ENCODE measurements around the gene NUP62. TPM values are rescaled to one million over a fixed set of nuclear protein-coding genes. Genes with fewer than 3 reads are reported as not detected.
"Not testable (repeated sequence)": the region's sequence is repeated elsewhere in the genome, so short reads cannot be mapped to it uniquely, and the experiment has no call there.

Gene NUP62
- total RNA-seq, 2 experiments from 2014 or later, result 160 to 171 TPM

DNA sequence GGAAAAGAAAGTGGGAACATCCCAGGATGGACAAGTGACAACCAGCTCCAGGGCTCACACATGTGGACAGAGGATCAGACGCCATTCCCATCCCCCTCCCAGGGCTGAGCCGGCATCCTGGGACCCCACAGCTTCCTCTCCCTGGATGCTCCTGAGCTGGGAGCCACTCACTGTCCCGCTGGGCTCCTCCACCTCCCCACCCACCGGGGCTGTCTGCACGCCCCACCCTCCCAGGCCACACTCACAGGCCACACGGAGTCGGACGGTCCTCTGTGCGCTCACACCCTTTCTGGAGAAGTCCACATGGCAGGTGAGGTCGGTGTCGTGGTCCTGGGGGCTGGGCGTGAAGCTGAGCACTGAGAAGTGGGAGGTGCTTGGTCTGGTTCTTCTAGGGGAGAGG, 30.6 kb upstream of the NUP62 start:
- intact Hi-C loops (cut with micrococcal nuclease); H3K4me1 Mint-ChIP-seq (ENCODE audit: low read depth); H3K4me3 Mint-ChIP-seq; CTCF ChIA-PET; DNase-seq; H3K27ac Mint-ChIP-seq; H3K27me3 Mint-ChIP-seq; POLR2A ChIA-PET; H3K36me3 Mint-ChIP-seq; H3K9me3 Mint-ChIP-seq: not testable (repeated sequence)

DNA sequence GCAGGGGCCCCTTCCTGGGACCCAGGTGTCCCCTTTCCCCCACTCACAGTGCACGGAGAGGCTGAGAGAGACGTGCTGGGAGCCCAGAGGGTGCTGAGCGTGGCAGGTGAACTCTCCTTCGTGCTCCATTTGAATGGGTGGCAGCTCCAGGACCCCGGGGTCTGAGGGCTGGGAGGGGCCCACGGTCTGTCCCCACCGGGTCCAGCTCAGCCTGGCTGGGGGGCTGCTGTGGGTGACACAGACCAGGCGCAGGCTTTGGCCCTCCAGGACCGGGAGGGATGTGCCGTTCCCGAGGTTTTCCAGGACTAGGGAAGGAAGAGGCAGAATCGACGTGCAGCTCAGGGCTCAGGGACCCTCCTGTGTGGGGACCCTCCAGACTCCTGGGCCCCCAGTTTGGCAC, 29.3 kb upstream of the NUP62 start:
- peaks cover 12% of the 10 kb centered on the region for H3K27me3 Mint-ChIP-seq
- DNase-seq; CTCF ChIA-PET; H3K27ac Mint-ChIP-seq; H3K4me3 Mint-ChIP-seq; intact Hi-C loops (cut with micrococcal nuclease); H3K4me1 Mint-ChIP-seq (ENCODE audit: low read depth); H3K36me3 Mint-ChIP-seq; H3K9me3 Mint-ChIP-seq; POLR2A ChIA-PET: not testable (repeated sequence)

DNA sequence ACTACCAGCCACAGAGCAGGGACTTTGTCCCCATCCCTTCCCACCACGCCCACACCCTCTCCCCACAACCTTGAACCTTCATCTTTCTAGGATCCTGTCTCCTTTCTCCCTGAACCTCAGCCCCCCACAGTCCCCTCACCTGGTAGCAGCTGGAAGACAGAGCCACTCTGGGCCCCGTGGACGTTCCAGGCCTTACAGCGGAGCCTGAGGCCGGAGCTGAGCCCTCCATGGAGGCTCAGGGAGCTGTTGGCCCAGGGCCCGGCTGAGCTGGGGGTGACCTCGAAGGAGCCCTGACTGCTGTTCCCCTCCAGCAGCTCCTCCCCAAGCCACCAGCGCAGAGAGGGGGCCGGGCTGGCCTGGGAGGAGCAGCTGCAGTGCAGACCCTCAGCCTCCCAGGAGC, 28.8 kb upstream of the NUP62 start:
- CTCF ChIA-PET; H3K36me3 Mint-ChIP-seq; DNase-seq; H3K4me3 Mint-ChIP-seq; H3K4me1 Mint-ChIP-seq (ENCODE audit: low read depth); intact Hi-C loops (cut with micrococcal nuclease); H3K27ac Mint-ChIP-seq; H3K9me3 Mint-ChIP-seq: not testable (repeated sequence)
- H3K27me3 Mint-ChIP-seq, result peaks cover 13% of the 10 kb centered on the region
- POLR2A ChIA-PET, result interaction anchor here (0.6 kb wide), 1 partner anchor 88 kb away, joined by 3 read pairs; no protein-coding TSS in a partner anchor

DNA sequence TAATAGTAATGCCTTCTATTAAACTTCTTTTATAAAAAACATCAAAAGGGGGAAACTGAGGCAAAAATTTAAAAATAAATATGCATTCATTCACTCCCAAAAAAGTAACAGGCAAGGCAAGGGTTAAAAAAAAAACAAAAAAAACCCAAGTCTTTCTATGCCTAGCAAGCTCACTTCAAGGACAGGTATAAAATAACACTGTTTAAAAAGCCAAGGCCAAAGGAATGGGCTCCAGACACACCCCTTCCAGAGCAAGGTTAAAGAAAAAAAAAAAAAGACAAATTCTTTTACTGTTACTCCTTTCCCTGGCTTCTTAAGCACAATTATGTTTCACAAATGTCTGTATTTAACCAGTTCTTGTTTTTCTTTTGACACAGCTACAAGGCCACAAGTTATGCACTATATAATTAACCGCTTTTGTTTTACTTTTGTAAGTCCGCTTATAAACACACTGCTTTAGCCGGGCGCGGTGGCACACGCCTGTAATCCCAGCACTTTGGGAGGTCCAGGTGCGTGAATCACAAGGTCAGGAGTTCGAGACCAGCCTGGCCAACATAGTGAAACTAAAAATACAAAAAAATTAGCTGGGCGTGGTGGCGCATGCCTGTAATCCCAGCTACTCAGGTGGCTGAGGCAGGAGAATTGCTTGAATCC, 28.1 kb upstream of the NUP62 start:
- POLR2A ChIA-PET, result no interaction called here
- no peak overlapping the region for H3K27ac Mint-ChIP-seq
- H3K4me3 Mint-ChIP-seq, result no peak overlapping the region
- H3K27me3 Mint-ChIP-seq, result peaks cover 13% of the 10 kb centered on the region
- H3K36me3 Mint-ChIP-seq, result no peaks in the 10 kb centered on the region
- CTCF ChIA-PET, result interaction anchor here (0.6 to 1.0 kb wide), 2 partner anchors 240 to 1211 kb away, joined by 3 to 5 read pairs; no protein-coding TSS in a partner anchor
- no peak for DNase-seq
- H3K4me1 Mint-ChIP-seq (ENCODE audit: low read depth), result peaks cover 3% of the 10 kb centered on the region
- H3K9me3 Mint-ChIP-seq, result peaks cover 3% of the 10 kb centered on the region
- intact Hi-C loops (cut with micrococcal nuclease), result no loop called here

DNA sequence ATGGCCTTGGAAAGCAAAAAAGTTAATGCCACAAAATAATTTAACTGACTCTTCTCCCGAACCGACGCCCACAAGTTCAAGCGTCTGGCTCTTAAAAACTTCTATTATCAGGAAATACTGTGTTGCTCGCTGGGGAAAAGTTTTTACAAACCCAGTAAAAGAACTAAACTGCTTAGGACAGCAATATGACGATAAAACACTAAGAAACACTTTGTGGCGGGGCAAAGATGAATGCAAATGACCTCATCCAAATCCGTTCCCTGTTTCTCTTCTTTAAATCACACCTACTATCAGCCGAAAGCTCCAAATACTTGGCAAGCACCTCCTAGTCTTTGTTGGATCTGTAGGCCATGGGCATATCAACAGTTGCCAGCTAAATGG, 26.8 kb upstream of the NUP62 start:
- Mint-ChIP-seq H3K27me3 (peaks cover 10% of the 10 kb centered on the region), H3K4me1 (ENCODE audit: low read depth) (peaks cover 3% of the 10 kb centered on the region), H3K9me3 (peaks cover under 1% of the 10 kb centered on the region), H3K27ac (no peak overlapping the region), H3K36me3 (no peaks in the 10 kb centered on the region), H3K4me3 (no peak overlapping the region)
- DNase-seq, result no peak
- POLR2A ChIA-PET, result no interaction called here
- CTCF ChIA-PET, result interaction anchor here (0.7 to 10.5 kb wide), 2 partner anchors 19 to 105 kb away, joined by 3 to 48 read pairs; no protein-coding TSS in a partner anchor
- intact Hi-C loops (cut with micrococcal nuclease), result no loop called here

DNA sequence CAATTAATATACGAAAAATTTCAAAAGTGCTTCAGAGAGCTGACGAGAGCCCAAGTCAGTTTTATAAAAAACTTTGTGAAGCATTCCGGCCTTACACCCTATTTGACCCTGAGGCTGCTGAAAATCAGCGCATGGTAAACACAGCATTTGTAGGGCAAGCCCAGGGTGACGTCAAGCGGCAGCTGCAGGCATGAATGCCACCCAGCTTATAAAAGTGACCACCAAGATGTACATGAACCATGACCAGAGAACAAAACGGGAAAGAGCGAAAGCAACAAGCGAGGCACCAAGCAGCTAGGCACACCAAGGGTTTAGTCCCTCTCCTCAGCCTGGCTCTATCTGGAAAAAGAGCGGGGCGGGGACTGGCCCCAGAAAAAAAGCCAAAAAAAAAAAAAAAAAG, 25.6 kb upstream of the NUP62 start:
- no peaks in the 10 kb centered on the region for H3K36me3 Mint-ChIP-seq
- H3K9me3 Mint-ChIP-seq, result no peaks in the 10 kb centered on the region
- no peak overlapping the region for H3K4me3 Mint-ChIP-seq
- intact Hi-C loops (cut with micrococcal nuclease), result no loop called here
- DNase-seq, result no peak
- POLR2A ChIA-PET, result no interaction called here
- CTCF ChIA-PET, result interaction anchor here (10.5 kb wide), 1 partner anchor 18 kb away, joined by 48 read pairs; no protein-coding TSS in a partner anchor
- H3K4me1 Mint-ChIP-seq (ENCODE audit: low read depth), result peaks cover 3% of the 10 kb centered on the region
- peaks cover 17% of the 10 kb centered on the region for H3K27me3 Mint-ChIP-seq
- H3K27ac Mint-ChIP-seq, result no peak overlapping the region

DNA sequence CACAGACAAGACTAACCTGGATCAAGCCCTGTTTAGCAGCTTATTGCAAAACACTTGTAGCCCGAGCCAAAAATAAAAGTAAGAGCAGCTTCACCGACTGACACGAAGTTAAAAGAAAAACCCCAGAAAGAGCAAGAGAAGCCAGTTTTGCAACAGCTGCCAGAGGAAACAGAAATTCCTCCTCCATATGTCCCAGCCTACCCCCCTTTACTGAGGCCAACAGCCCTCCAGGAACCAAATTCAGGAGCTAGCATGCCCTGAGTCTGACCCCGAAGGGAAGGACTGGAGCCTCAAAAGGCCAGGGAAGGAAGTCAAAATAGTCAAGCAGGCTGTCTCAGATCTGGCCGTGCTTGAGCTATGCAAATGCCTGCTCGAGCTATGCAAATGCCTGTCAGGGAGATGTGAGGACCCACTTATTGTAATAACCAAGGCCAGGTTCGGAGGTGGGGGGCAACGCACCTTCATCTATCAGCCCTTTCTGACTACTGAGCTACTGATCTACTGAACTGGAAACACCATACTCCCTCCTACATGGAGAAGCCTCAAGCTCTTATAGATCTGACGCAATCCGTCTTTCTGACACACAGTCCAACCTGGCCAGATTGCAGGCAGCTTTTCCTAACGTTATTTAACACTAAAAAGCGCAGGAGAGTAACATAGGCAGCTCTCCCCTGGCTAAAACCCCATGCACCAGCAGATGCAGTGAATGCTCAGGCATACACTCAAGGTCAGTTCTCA, 25.0 kb upstream of the NUP62 start:
- H3K9me3 Mint-ChIP-seq, result no peaks in the 10 kb centered on the region
- DNase-seq, result no peak
- H3K4me3 Mint-ChIP-seq, result no peak overlapping the region
- intact Hi-C loops (cut with micrococcal nuclease), result no loop called here
- ChIA-PET CTCF (interaction anchor here (1.0 to 10.5 kb wide), 2 partner anchors 17 to 31 kb away, joined by 3 to 48 read pairs; no protein-coding TSS in a partner anchor), POLR2A (no interaction called here)
- H3K27ac Mint-ChIP-seq, result no peak overlapping the region
- no peaks in the 10 kb centered on the region for H3K36me3 Mint-ChIP-seq
- H3K27me3 Mint-ChIP-seq, result peaks cover 17% of the 10 kb centered on the region
- peaks cover 3% of the 10 kb centered on the region for H3K4me1 Mint-ChIP-seq (ENCODE audit: low read depth)

DNA sequence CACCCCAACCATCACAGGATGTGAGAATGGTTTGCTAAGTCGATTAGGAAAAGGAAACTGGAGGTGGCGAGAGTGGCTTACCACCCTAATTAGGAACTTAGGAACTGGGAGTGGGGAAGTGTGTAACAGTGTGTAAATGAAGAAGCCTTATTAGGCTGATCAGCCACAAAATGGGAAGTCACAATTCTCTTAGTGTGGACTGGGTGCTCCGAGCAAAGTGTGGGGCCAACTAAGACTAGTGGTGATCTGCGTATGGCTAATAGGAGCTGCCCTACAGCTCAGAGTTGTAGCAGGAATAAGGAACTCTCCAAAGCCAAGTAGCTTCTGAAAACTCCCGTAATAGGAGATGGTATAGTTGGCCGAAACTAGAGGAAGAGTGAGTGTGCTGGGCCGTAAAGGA, 24.1 kb upstream of the NUP62 start:
- CTCF ChIA-PET, result interaction anchor here (1.0 to 10.5 kb wide), 3 partner anchors 16 to 32 kb away, joined by 3 to 48 read pairs (median 4); no protein-coding TSS in a partner anchor
- Mint-ChIP-seq H3K27me3 (peaks cover 19% of the 10 kb centered on the region), H3K27ac (no peak overlapping the region), H3K9me3 (no peaks in the 10 kb centered on the region), H3K4me3 (no peak overlapping the region), H3K36me3 (no peaks in the 10 kb centered on the region), H3K4me1 (ENCODE audit: low read depth) (peaks cover 3% of the 10 kb centered on the region)
- intact Hi-C loops (cut with micrococcal nuclease), result no loop called here
- DNase-seq, result no peak
- POLR2A ChIA-PET, result no interaction called here

DNA sequence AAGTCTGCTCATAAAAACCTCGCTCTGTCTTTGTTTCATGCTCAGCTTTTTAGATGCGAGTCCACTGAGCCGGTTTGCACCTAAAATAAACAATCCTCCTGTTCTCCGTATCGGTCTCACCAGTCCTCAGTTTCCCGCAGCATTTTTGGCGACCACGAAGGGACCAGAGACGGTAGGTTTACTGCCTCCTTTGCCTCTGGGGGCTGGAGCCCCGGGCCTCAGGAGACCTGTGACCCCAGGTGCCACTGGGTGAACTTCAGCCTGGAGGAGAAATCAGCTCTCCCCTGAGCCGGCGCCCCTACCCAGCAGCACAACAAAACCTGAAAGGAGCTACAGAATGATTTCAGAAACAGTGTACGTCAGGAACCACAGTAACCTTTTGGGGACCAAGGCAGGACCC, 23.6 kb upstream of the NUP62 start:
- intact Hi-C loops (cut with micrococcal nuclease), result no loop called here
- Mint-ChIP-seq H3K27me3 (peaks cover 19% of the 10 kb centered on the region), H3K4me1 (ENCODE audit: low read depth) (peaks cover 3% of the 10 kb centered on the region), H3K4me3 (no peak overlapping the region), H3K9me3 (no peaks in the 10 kb centered on the region), H3K27ac (no peak overlapping the region), H3K36me3 (no peaks in the 10 kb centered on the region)
- DNase-seq, result no peak
- ChIA-PET POLR2A (no interaction called here), CTCF (interaction anchor here (1.1 to 10.5 kb wide), 2 partner anchors 16 to 30 kb away, joined by 4 to 48 read pairs; no protein-coding TSS in a partner anchor)

DNA sequence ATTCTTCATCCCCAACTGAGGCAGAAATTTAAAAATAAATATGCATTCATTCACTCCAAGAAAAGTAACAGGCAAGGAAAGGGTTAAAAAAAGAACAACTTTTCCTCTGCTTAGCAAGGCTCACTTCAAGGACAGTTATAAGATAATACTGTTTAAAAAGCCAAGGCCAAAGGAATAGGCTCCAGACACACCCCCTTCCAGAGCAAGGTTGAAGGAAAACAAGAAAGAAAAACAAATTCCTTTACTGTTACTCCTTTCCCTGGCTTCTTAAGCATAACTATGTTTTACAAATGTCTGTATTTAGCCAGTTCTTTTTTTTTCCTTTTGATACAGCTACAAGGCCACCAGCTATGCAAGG, 23.2 kb upstream of the NUP62 start:
- Mint-ChIP-seq H3K9me3 (no peaks in the 10 kb centered on the region), H3K4me1 (ENCODE audit: low read depth) (peaks cover 3% of the 10 kb centered on the region), H3K27ac (no peak overlapping the region), H3K27me3 (peaks cover 19% of the 10 kb centered on the region), H3K4me3 (no peak overlapping the region), H3K36me3 (no peaks in the 10 kb centered on the region)
- CTCF ChIA-PET, result interaction anchor here (1.1 to 10.5 kb wide), 2 partner anchors 15 to 31 kb away, joined by 4 to 48 read pairs; no protein-coding TSS in a partner anchor
- POLR2A ChIA-PET, result no interaction called here
- no peak for DNase-seq
- intact Hi-C loops (cut with micrococcal nuclease), result no loop called here

DNA sequence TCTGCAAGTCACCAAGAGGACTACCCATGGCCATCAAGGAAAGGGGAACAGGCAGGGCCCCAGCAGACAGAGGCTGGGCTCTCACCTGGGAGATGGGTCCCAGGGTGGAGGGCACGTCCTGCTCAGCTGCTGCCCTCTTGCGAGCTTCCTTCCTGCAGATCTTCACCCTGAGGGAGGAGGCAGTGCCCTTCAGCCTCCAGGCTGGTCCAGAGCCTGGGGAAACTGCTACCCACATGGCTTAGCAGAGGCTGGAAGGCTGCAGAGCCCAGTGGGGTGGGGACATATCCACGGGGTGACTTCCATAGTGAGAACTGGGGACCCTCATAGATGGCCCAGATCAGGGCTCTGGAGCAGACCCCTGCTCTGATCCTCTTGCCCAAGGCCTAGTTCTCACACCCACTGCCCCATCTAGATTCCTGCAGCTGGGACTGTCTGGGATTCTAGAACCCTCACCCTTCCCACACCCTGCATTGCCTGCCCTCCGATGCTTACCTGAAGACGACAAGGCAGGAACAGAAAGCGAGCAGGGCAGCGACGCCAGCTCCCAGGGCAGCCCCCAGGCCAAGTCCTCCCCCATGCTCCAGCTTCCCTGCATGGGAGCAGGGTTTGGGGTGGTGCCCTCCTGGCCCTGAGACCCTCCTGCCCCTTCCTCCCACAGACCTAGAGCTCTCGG, 22.6 kb upstream of the NUP62 start:
- H3K4me3 Mint-ChIP-seq, result no peak overlapping the region
- ChIA-PET CTCF (interaction anchor here (1.7 to 10.5 kb wide), 2 partner anchors 15 to 32 kb away, joined by 4 to 48 read pairs; no protein-coding TSS in a partner anchor), POLR2A (no interaction called here)

DNA sequence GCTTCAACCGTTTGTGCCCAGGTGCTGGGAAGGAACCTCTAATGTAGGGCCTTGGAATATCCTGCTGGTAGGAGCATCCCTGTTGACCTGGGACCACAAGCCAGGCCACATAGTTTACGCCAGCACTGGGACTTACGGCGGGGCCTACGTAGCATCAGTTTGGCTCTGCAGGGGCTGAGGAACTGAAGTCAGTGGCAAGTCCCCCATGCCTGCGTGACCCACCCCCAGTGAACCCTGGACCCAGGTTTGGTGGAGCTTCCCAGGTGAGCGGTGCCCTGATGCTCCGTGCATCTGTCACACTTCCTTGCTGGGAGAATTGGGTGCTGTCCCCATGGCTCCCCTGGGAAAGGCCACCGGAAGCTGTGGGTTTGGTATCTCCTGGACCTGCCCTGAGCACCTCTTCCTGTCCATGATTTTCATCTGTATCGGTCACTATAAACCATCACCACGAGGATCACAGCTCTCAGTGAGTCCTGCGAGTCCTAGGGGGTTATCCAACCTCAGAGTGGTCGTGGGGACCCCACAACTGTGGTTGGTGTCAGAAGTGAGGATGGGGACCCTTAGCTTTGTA, 21.7 kb upstream of the NUP62 start:
- DNase-seq, result no peak
- ChIA-PET POLR2A (no interaction called here), CTCF (interaction anchor here (1.7 to 10.5 kb wide), 2 partner anchors 14 to 33 kb away, joined by 4 to 48 read pairs; no protein-coding TSS in a partner anchor)
- Mint-ChIP-seq H3K4me3 (no peak overlapping the region), H3K9me3 (no peaks in the 10 kb centered on the region), H3K27me3 (peaks cover 24% of the 10 kb centered on the region), H3K27ac (no peak overlapping the region), H3K36me3 (no peaks in the 10 kb centered on the region), H3K4me1 (ENCODE audit: low read depth) (peaks cover 3% of the 10 kb centered on the region)
- intact Hi-C loops (cut with micrococcal nuclease), result no loop called here

More for the DNA sequence above, 22.6 kb upstream of the NUP62 start:
- H3K27me3 Mint-ChIP-seq, result peaks cover 19% of the 10 kb centered on the region
- H3K9me3 Mint-ChIP-seq, result no peaks in the 10 kb centered on the region
- H3K27ac Mint-ChIP-seq, result no peak overlapping the region
- peaks cover 3% of the 10 kb centered on the region for H3K4me1 Mint-ChIP-seq (ENCODE audit: low read depth)
- DNase-seq, result no peak
- intact Hi-C loops (cut with micrococcal nuclease), result no loop called here
- no peaks in the 10 kb centered on the region for H3K36me3 Mint-ChIP-seq

Data from activated CD4-positive, alpha-beta memory T cell treated with anti-CD3 and anti-CD28 coated beads for 36 hours (primary cell).